B cell (primary cell): ENCODE data around the gene RANBP10. TPM values are rescaled to one million over a fixed set of nuclear protein-coding genes. Genes with fewer than 3 reads are reported as not detected.

Experiments used
- ATAC-seq: fragments of 200-7000 bp; cut with Tn5 transposase; one replicate; pipeline ENCODE4 v1.10.0; 2021; ENCODE audit warnings: low read depth, mild to moderate bottlenecking, moderate number of reproducible peaks, moderate library complexity
- CTCF ChIA-PET: fragments of 350-600 bp; sonication (Branson Sonifier 250); formaldehyde crosslinking; loops from one replicate; lab custom pipeline; 2021; ENCODE audit warnings: antibody characterized with exemption, inconsistent platforms; lab: Charles Lee
- POLR2A ChIA-PET: fragments of 350-600 bp; sonication (Branson Sonifier 250); formaldehyde crosslinking; loops from one replicate; lab custom pipeline; 2021; ENCODE audit warnings: antibody characterized with exemption; lab: Charles Lee
- DNase-seq: peaks from one replicate; pipeline ENCODE4 v3.0.0; 2013
- H2AFZ ChIP-seq: 2 replicates; pipeline ENCODE4 v1.6.1; 2012; ENCODE audit warnings: mild to moderate bottlenecking, low read depth, low read length; ENCODE audit not compliant: insufficient read depth, poor library complexity, severe bottlenecking
- H3K27ac ChIP-seq, 2 donors: 1 replicate in 1 of 2; 2 replicates in 1 of 2; pipeline ENCODE4 v1.5.1; 2012 to 2013; ENCODE audit warnings: low read length in 2 of 2, mild to moderate bottlenecking in 2 of 2, moderate library complexity in 1 of 2
- H3K27me3 ChIP-seq, 4 experiments: fragments of 200-600 bp in 1 of 4; sonication (generic) in 1 of 4; replicated peaks in 1 of 4; 1 replicate in 2 of 4; 2 replicates in 2 of 4; pipeline versions ENCODE4 v1.6.1 to v1.7.0; 2013 to 2016; ENCODE audit warnings: low read length in 3 of 4, mild to moderate bottlenecking in 2 of 4, mixed read lengths in 1 of 4, moderate library complexity in 1 of 4; ENCODE audit not compliant: insufficient read depth in 4 of 4, control insufficient read depth in 3 of 4; ENCODE audit errors: control extremely low read depth in 1 of 4
- H3K36me3 ChIP-seq, 2 experiments: replicated peaks in 1 of 2; 1 replicate in 1 of 2; 2 replicates in 1 of 2; pipeline versions ENCODE4 v1.6.1 to v1.7.1; 2013; ENCODE audit warnings: low read length in 1 of 2; ENCODE audit not compliant: insufficient read depth in 2 of 2, control insufficient read depth in 1 of 2; ENCODE audit errors: control extremely low read depth in 1 of 2, extremely low read depth in 1 of 2
- H3K4me1 ChIP-seq, 2 donors: fragments of 200-600 bp in 1 of 2; sonication (generic) in 1 of 2; 1 replicate in 1 of 2; 2 replicates in 1 of 2; pipeline versions ENCODE4 v1.5.1 to v1.6.1; 2013 to 2017; ENCODE audit warnings: low read length in 2 of 2; ENCODE audit not compliant: control insufficient read depth in 2 of 2, insufficient read depth in 2 of 2
- H3K4me2 ChIP-seq: replicated peaks from 2 replicates; pipeline ENCODE3; 2012; ENCODE audit warnings: mild to moderate bottlenecking, low read depth, low read length; ENCODE audit not compliant: poor library complexity, severe bottlenecking
- H3K4me3 ChIP-seq, 5 experiments: fragments of 200-600 bp in 1 of 5; sonication (generic) in 1 of 5; 1 replicate in 3 of 5; 2 replicates in 2 of 5; pipeline versions ENCODE4 v1.5.1 to v1.7.0; 2011 to 2016; ENCODE audit warnings: low read length in 4 of 5, mild to moderate bottlenecking in 4 of 5, low read depth in 2 of 5, control low read depth in 1 of 5, moderate library complexity in 1 of 5; ENCODE audit not compliant: insufficient read depth in 1 of 5; ENCODE audit errors: control extremely low read depth in 1 of 5, extremely low read depth in 1 of 5
- H3K79me2 ChIP-seq: fragments of 200-600 bp; sonication (generic); one replicate; pipeline ENCODE4 v1.6.0; 2016; ENCODE audit warnings: low read length; ENCODE audit not compliant: control insufficient read depth, insufficient read depth
- H3K9ac ChIP-seq: fragments of 200-600 bp; sonication (generic); 2 replicates; pipeline ENCODE4 v1.6.1; 2017; ENCODE audit warnings: mild to moderate bottlenecking, low read length, moderate library complexity
- H3K9me3 ChIP-seq, 3 donors: one replicate each; pipeline versions ENCODE4 v1.6.1 to v1.7.1; 2013; ENCODE audit warnings: low read length in 2 of 3; ENCODE audit not compliant: control insufficient read depth in 2 of 3, insufficient read depth in 1 of 3; ENCODE audit errors: control extremely low read depth in 1 of 3
- H4K20me1 ChIP-seq: 2 replicates; pipeline ENCODE4 v1.6.0; 2012; ENCODE audit warnings: mild to moderate bottlenecking, low read length; ENCODE audit not compliant: insufficient read depth, control insufficient read depth, poor library complexity, severe bottlenecking
- H3K27ac Mint-ChIP-seq: one replicate; pipeline ENCODE4 v1.8.0; 2021; ENCODE audit warnings: mixed read lengths
- H3K27me3 Mint-ChIP-seq: one replicate; pipeline ENCODE4 v1.8.0; 2021; ENCODE audit warnings: mixed read lengths
- H3K4me1 Mint-ChIP-seq: one replicate; pipeline ENCODE4 v1.8.0; 2021; ENCODE audit warnings: mixed read lengths
- H3K4me3 Mint-ChIP-seq: one replicate; pipeline ENCODE4 v1.8.0; 2021; ENCODE audit warnings: mixed read lengths
- H3K9me3 Mint-ChIP-seq: one replicate; pipeline ENCODE4 v1.8.0; 2022; ENCODE audit warnings: mixed read lengths; ENCODE audit not compliant: insufficient read depth
- EZH2 ChIP-seq: IDR thresholded peaks from 2 replicates; pipeline ENCODE4 v1.6.1; 2012; ENCODE audit warnings: borderline replicate concordance, low read depth, mild to moderate bottlenecking, moderate library complexity, low read length; ENCODE audit not compliant: insufficient read depth, poor library complexity, severe bottlenecking
- WGBS: methylation state at CpG from one replicate; pipeline ENCODE4 v1.1.5; 2013; ENCODE audit warnings: missing lambda C conversion rate; ENCODE audit not compliant: insufficient coverage; 5-methylcytosine and 5-hydroxymethylcytosine counted together
- intact Hi-C: fragments of 100-400 bp; cut with micrococcal nuclease; formaldehyde crosslinking; loops from one replicate; pipeline ENCODE4 v1.10.0; 2022
- polyA plus RNA-seq: library from polyadenylated mRNA; depleted of rRNA; stranded (reverse); fragments of >200 nt; gene quantifications from 2 replicates; pipeline ENCODE4 v1.2.3, GENCODE V29; 2012
- total RNA-seq, 2 donors: library from RNA; stranded (reverse); fragments of 120-200 nt in 1 of 2; gene quantifications; 1 replicate in 1 of 2; 2 replicates in 1 of 2; pipeline versions ENCODE4 v1.2.3 to v1.2.4, GENCODE V29; 2013 to 2022
- TF ChIP-seq, protein P1 (sequence below): fragments of 200-600 bp; IDR thresholded peaks from one replicate; pipeline ENCODE4 v1.8.0; 2022; ENCODE audit warnings: antibody characterized with exemption, mild to moderate bottlenecking

RANBP10 gene
- total and polyA plus RNA-seq, 2 donors (not counting 1 experiment from before 2014, with no cell fraction given), result 29.0 to 32.2 TPM

DNA sequence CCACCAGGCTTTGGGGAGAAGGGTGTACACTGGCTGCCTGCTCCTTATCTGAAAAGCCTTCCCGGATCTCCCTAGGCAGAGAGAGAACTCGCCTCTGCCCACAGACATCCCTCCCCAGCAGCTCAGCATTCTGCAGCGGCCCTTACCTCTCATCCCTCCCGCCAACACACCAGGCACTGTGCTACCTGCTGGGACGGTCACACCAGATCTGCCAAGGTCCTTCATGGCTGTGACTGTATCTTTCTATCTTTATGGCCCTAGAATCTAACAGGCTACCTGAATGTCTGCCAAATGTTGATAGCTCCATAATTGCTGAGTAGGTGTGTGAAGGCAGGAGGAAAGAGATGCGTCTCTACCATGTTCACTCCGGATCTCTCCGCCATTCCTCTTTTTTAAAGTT lies 8.2 kb upstream of the RANBP10 start:
- Histone ChIP-seq H3K36me3 (no peaks in the 10 kb centered on the region), H3K4me2 (no peak overlapping the region), H3K27ac (no peak overlapping the region), H3K4me3 (no peak overlapping the region), H3K4me1 (peaks cover 0 to 7% of the 10 kb centered on the region in 2 donors), H2AFZ (no peak overlapping the region), H3K9me3 (no peaks in the 10 kb centered on the region), H3K27me3 (no peaks in the 10 kb centered on the region), H4K20me1 (no peaks in the 10 kb centered on the region), H3K79me2 (no peaks in the 10 kb centered on the region), H3K9ac (no peak overlapping the region)
- no peak for TF ChIP-seq EZH2
- TF ChIP-seq, protein P1, sequence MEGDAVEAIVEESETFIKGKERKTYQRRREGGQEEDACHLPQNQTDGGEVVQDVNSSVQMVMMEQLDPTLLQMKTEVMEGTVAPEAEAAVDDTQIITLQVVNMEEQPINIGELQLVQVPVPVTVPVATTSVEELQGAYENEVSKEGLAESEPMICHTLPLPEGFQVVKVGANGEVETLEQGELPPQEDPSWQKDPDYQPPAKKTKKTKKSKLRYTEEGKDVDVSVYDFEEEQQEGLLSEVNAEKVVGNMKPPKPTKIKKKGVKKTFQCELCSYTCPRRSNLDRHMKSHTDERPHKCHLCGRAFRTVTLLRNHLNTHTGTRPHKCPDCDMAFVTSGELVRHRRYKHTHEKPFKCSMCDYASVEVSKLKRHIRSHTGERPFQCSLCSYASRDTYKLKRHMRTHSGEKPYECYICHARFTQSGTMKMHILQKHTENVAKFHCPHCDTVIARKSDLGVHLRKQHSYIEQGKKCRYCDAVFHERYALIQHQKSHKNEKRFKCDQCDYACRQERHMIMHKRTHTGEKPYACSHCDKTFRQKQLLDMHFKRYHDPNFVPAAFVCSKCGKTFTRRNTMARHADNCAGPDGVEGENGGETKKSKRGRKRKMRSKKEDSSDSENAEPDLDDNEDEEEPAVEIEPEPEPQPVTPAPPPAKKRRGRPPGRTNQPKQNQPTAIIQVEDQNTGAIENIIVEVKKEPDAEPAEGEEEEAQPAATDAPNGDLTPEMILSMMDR, result no peak
- WGBS, result 100% methylated on average over 2 of the region's 8 CpGs
- Mint-ChIP-seq H3K27ac (no peak overlapping the region), H3K9me3 (no peaks in the 10 kb centered on the region), H3K27me3 (no peaks in the 10 kb centered on the region), H3K4me3 (no peak overlapping the region), H3K4me1 (peaks cover 6% of the 10 kb centered on the region)
- CTCF ChIA-PET, result interaction anchor here (0.7 to 3.4 kb wide), 14 partner anchors 7 to 414 kb away, joined by 3 to 48 read pairs (median 10); partner anchors contain the start of genes RANBP10 and TSNAXIP1
- intact Hi-C loops, result no loop called here
- POLR2A ChIA-PET, result interaction anchor here (1.0 kb wide), 1 partner anchor 267 kb away, joined by 8 read pairs; no protein-coding TSS in a partner anchor
- ATAC-seq (no peak), DNase-seq (no peak)

DNA sequence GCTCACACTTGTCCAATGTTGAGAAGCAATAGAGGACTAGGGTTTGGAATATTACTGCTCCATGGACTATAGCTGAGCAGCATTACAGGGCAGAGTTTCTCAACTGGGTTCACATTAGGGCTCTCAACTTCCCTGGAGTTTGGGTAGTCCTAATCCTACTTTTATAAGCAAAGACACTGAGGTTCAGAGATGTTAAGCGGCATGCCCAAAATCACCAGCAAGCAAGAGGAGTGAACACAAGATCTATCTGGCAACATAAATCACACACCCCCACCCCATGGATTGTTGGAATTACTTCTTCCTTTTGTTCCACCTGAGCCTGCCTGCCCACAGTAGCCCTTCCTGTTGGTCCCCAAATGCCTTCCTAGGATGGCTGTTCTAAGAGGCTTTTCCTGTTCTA lies 5.5 kb upstream of the RANBP10 start:
- intact Hi-C loops, result no loop called here
- TF ChIP-seq EZH2, result no peak
- TF ChIP-seq, protein P1, result no peak
- Mint-ChIP-seq H3K27ac (no peak overlapping the region), H3K27me3 (no peaks in the 10 kb centered on the region), H3K4me1 (peaks cover 9% of the 10 kb centered on the region), H3K4me3 (no peak overlapping the region), H3K9me3 (no peaks in the 10 kb centered on the region)
- H3K9me3 ChIP-seq, result peaks cover 0 to 2% (median 0%) of the 10 kb centered on the region in 3 donors
- no peak overlapping the region for H2AFZ ChIP-seq
- no peak overlapping the region for H3K27ac ChIP-seq
- CTCF ChIA-PET, result interaction anchor here (1.3 kb wide), 1 partner anchor 34 kb away, joined by 4 read pairs; the partner anchor contains the start of gene NUTF2
- H3K27me3 ChIP-seq, result no peaks in the 10 kb centered on the region
- peaks cover 0 to 12% of the 10 kb centered on the region in 2 donors for H3K4me1 ChIP-seq
- no peaks in the 10 kb centered on the region for H3K36me3 ChIP-seq
- DNase-seq, result no peak
- H3K4me3 ChIP-seq, result no peak overlapping the region
- no peaks in the 10 kb centered on the region for H4K20me1 ChIP-seq
- ATAC-seq, result no peak
- POLR2A ChIA-PET, result no interaction called here
- H3K4me2 ChIP-seq, result no peak overlapping the region
- no peak overlapping the region for H3K9ac ChIP-seq
- no CpG with 5 or more reads among the region's 1 CpG for WGBS
- H3K79me2 ChIP-seq, result peaks cover 7% of the 10 kb centered on the region
